HG03045 (cell line): ENCODE measurements around the gene COL21A1.

Experiments used
- ATAC-seq: cut with Tn5 transposase; IDR thresholded peaks from one replicate; pipeline ENCODE4 v1.9.1; 2021; ENCODE audit warnings: mild to moderate bottlenecking, moderate library complexity; ENCODE audit not compliant: unreplicated experiment

COL21A1 gene

GRCh38 chr6:56055081-56055704, 192.2 kb downstream of the COL21A1 start:
- ATAC-seq: no peak

- ATAC-seq: no peak
Observed at GRCh38 chr6:56051202-56051598, 196.2 kb downstream of the COL21A1 start.

- ATAC-seq: no peak
Observed at GRCh38 chr6:56050530-56051201, 196.7 kb downstream of the COL21A1 start.

GRCh38 chr6:56048601-56049000, 198.8 kb downstream of the COL21A1 start:
- ATAC-seq: no peak

- ATAC-seq: no peak
Observed at GRCh38 chr6:56047931-56048540, 199.3 kb downstream of the COL21A1 start.

- no peak for ATAC-seq
Observed at GRCh38 chr6:56046576-56046975, 200.8 kb downstream of the COL21A1 start.

- no peak for ATAC-seq
Observed at GRCh38 chr6:56043761-56044160, 203.6 kb downstream of the COL21A1 start.

GRCh38 chr6:56043076-56043475, 204.3 kb downstream of the COL21A1 start:
- ATAC-seq: no peak

GRCh38 chr6:56041591-56041990, 205.8 kb downstream of the COL21A1 start:
- no peak for ATAC-seq

GRCh38 chr6:56040889-56041301, 206.5 kb downstream of the COL21A1 start:
- ATAC-seq: no peak

- ATAC-seq: no peak
Observed at GRCh38 chr6:56040223-56040622, 207.2 kb downstream of the COL21A1 start.

GRCh38 chr6:56038764-56039163, 208.6 kb downstream of the COL21A1 start:
- no peak for ATAC-seq

- ATAC-seq: no peak
Observed at GRCh38 chr6:56037601-56038000, 209.8 kb downstream of the COL21A1 start.

- ATAC-seq: no peak
Observed at GRCh38 chr6:56036916-56037600, 210.3 kb downstream of the COL21A1 start.

GRCh38 chr6:56033401-56033800, 214.0 kb downstream of the COL21A1 start:
- no peak for ATAC-seq

- no peak for ATAC-seq
Observed at GRCh38 chr6:56032715-56033260, 214.6 kb downstream of the COL21A1 start.

- ATAC-seq: no peak
Observed at GRCh38 chr6:56027865-56028264, 219.5 kb downstream of the COL21A1 start.

- ATAC-seq: no peak
Observed at GRCh38 chr6:56026455-56027180, 220.8 kb downstream of the COL21A1 start.

- no peak for ATAC-seq
Observed at GRCh38 chr6:56025795-56026194, 221.6 kb downstream of the COL21A1 start.

- no peak for ATAC-seq
Observed at GRCh38 chr6:56024931-56025330, 222.4 kb downstream of the COL21A1 start.

GRCh38 chr6:56023829-56024228, 223.6 kb downstream of the COL21A1 start:
- ATAC-seq: no peak
